SH-SY5Y (cell line): Measurements from ENCODE around the gene UBAP1.

Experiments
- GATA2 ChIP-seq: IDR thresholded peaks from 2 replicates; pipeline ENCODE4 v1.6.1; 2011; ENCODE audit warnings: mild to moderate bottlenecking, low read depth, low read length
- GATA3 ChIP-seq: IDR thresholded peaks from 2 replicates; pipeline ENCODE4 v1.6.1; 2011; ENCODE audit warnings: low read depth, mild to moderate bottlenecking, low read length, moderate library complexity

DNA sequence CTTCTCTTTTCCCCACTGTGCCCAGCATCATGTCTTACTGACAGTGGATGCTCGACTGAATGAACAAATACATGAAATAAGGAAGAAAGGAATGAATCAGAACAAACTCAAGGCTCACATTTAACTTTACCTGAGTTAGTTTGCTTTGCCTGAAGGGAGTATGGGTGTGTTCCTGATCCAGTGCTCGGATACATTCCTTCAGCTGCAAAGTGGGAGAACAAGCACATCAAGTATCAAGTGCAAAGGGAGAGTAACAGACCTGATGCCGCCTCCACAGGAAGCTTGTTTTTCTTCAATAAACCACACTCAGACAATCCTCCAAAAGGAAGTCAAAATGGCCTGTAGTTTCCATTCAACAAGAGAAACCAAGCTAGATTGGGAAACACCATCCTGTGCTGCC lies 84.1 kb downstream of the UBAP1 start:
- no peak for TF ChIP-seq GATA2
- TF ChIP-seq GATA3 = no peak
